ENCODE measurements around the gene SLC30A5. TPM values are rescaled to one million over a fixed set of nuclear protein-coding genes. Genes with fewer than 3 reads are reported as not detected.

SLC30A5 gene
- total RNA-seq, 1 donor from 2014 or later: 30.2 TPM

DNA sequence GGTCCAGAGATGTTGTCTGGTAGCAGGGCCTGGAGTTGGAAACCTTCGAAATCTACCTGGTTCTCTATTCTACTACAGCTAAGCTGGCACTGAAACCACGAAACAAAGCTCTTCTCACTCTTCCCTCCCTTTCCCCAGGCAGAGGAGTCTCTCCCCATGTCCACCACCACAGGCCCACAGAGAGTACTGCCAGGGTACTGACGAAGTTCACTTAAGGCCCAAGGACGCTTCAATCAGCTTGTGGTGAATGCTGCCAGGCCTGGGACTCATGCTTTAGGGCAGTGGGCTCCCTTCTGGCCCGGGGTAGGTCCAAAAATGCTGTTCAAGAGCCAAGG lies 55.8 kb downstream of the SLC30A5 start:
- ATAC-seq (no peak), DNase-seq (ENCODE audit: missing footprints) (no peak)
- intact Hi-C loops (cut with DNase I): no loop called here

DNA sequence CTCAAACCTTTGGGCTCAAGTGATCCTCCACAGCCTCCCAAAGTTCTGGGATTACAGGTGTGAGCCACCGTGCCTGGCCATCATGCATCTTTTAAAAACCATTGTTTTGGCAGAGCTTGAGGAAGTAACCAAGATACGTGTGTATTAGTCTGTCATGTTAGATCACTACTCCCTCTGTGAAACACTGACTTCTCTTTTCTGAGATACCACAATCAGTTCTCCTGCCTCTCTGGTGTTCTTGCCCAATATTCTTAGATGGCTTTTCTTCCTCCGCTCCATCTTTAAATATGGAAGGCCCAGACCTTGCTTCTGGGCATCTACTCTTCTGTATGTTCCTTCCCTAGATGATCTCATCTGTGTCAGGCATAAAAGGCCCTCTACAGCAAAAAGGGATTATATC lies 58.9 kb downstream of the SLC30A5 start:
- intact Hi-C loops (cut with DNase I): no loop called here
- DNase-seq (ENCODE audit: missing footprints) (no peak), ATAC-seq (no peak)

DNA sequence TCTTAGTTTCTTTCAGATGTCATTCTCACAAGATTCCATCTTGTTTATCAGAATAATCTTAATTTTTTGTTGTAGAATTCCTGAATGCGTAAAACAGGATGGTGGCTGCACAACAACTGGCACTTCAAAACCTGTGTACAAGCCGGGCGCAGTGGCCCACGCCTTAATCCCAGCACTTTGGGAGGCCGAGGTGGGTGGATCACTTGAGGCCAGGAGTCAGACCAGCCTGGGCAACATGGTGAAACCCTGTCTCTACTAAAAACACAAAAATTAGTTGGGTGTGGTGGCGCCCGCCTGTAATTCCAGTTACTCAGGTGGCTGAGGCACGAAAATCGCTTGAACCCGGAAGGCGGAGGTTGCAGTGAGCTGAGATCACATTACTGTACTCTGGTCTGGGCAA lies 62.6 kb downstream of the SLC30A5 start:
- no peak for DNase-seq (ENCODE audit: missing footprints)
- no peak for ATAC-seq
- intact Hi-C loops (cut with DNase I): no loop called here

DNA sequence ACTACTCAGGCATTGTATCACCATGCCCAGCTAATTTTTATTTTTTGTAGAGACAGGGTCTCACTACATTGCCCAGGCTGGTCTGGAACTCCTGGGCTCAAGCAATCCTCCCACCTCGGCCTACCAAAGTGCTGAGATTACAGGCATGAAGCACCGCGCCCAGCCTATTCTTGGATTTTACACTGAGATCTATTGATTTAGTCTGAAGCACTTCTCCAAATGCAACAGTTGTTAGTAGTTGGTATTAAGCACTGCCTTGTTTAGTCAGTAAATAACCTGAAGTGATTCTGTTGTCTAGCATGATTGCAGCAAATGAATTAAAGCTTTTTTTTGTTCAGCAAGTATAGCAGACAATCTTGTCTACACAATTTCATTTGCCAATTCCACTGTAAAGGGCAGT lies 64.2 kb downstream of the SLC30A5 start:
- DNase-seq (ENCODE audit: missing footprints): no peak
- intact Hi-C loops (cut with DNase I): no loop called here
- ATAC-seq: no peak

DNA sequence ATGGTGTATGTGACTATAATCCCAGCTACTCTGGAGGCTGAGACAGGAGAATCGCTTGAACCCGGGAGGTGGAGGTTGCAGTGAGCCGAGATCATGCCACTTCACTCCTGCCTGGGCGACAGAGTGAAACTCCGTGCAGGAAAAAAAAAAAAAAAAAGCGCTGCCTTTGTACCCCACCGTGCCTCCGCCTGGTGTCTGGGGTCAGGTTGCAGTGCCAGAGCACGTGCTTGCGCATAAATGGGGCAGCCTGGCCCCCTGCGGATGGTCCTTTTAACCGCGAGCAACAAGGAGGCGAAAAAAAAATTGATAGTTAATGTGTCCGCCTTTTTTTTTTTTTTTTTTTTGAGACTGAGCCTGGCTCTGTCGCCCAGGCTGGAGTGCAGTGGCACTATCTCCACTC lies 66.8 kb downstream of the SLC30A5 start:
- DNase-seq (ENCODE audit: missing footprints) (no peak), ATAC-seq (no peak)
- intact Hi-C loops (cut with DNase I): no loop called here

DNA sequence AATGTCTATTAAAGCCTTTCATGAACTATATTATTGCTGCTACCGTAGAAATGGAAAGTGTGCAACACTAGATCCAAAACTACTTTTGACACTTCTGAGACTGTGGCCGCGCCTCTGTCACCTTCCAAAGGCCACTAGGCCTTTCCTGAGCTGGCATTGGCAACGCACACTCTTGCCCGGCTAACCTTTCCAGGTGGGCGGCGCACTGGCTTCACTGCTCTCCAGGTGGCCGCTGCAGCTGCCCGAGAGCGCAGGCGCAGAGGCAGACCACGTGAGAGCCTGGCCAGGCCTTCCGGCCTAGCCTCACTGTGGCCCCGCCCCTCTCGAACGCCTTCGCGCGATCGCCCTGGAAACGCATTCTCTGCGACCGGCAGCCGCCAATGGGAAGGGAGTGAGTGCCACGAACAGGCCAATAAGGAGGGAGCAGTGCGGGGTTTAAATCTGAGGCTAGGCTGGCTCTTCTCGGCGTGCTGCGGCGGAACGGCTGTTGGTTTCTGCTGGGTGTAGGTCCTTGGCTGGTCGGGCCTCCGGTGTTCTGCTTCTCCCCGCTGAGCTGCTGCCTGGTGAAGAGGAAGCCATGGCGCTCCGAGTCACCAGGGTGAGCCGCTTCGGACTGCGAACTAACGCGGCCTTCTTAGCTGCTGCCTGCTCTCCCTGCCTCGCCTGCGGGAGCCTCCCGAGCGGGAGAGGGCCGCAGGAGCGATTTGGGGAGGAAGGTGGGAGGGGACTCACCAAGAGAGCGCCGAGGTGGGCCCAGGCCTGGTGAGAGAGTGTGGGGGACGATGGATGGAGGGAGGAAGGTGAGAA lies 73.1 kb downstream of the SLC30A5 start, which contains the start of gene CCNB1:
TSS of gene CCNB1 (plus strand) at position 465 of the 807 bp plus-strand sequence. CDS start at position 578, 113 bp downstream.
- DNase-seq (ENCODE audit: missing footprints) (peak; percentile 98), ATAC-seq (peak; percentile 100)
- intact Hi-C loops (cut with DNase I): loop anchor here (2.0 to 5.0 kb wide), 3 partner anchors 22 to 166 kb away; partner anchors contain the start of genes CCDC125, CDK7 and CENPH

DNA sequence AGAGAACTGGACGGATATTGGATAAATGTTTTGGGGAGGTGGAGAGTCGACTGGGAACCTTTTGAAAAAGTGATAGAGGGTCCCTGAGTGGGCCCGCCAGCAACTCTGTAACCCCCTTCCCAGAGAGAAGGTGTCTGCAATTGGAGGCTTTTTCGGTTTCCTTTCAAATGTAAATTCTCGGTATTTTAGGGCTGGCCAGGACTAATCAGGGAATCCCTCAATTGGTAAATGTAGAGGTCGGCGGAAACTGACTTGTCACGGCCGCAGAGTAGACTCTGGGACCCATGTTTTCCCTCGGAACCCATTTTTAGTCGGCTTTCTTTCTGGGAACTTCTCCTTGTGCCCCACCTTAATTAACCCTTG lies 73.7 kb downstream of the SLC30A5 start:
- intact Hi-C loops (cut with DNase I): loop anchor here (2.0 to 5.0 kb wide), 3 partner anchors 21 to 165 kb away; partner anchors contain the start of genes CCDC125, CDK7 and CENPH
- DNase-seq (ENCODE audit: missing footprints) (no peak), ATAC-seq (no peak)

DNA sequence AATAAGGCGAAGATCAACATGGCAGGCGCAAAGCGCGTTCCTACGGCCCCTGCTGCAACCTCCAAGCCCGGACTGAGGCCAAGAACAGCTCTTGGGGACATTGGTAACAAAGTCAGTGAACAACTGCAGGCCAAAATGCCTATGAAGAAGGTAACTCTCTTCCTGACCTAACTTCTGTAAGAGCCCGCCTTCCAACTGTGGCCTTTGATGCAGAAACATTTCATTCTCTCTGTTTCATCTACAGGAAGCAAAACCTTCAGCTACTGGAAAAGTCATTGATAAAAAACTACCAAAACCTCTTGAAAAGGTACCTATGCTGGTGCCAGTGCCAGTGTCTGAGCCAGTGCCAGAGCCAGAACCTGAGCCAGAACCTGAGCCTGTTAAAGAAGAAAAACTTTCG lies 74.1 kb downstream of the SLC30A5 start:
- DNase-seq (ENCODE audit: missing footprints): no peak
- intact Hi-C loops (cut with DNase I): loop anchor here (2.0 to 5.0 kb wide), 3 partner anchors 21 to 165 kb away; partner anchors contain the start of genes CCDC125, CDK7 and CENPH
- ATAC-seq: no peak

DNA sequence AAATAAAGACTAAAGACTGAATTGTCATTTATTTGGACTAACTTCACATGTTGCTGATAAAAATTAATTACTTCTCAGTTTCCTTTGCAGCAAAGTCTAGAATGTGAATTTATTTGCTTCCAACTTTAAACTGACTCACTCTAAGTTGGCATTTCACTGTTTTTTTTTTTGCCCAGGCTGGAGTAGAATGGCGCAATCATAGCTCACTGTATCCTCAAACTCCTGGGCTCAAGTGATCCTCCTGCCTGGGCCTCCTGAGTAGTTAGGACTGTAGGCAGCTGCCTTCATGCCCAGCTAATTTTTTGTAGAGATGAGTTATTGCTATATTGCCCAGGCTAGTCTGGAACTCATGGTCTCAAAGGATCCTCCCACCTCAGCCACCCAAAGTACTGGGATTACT lies 76.7 kb downstream of the SLC30A5 start:
- no peak for DNase-seq (ENCODE audit: missing footprints)
- intact Hi-C loops (cut with DNase I): no loop called here
- ATAC-seq: no peak

DNA sequence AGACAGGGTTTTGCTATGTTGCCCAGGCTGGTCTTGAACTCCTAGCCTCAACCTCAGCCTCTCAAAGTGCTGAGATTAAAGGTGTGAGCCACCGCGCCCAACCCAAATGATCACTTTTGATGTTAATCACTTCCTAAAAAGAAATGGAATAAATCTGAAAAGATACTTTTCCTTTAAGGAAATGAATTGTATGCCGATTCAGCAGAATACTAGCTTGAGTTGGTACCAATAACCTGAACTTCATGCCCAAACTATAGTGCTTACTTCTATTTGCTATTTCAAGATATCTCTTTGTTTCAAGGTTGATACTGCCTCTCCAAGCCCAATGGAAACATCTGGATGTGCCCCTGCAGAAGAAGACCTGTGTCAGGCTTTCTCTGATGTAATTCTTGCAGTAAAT lies 77.2 kb downstream of the SLC30A5 start:
- no peak for ATAC-seq
- intact Hi-C loops (cut with DNase I): no loop called here

More for the DNA sequence above, 77.2 kb downstream of the SLC30A5 start:
- DNase-seq (ENCODE audit: missing footprints): no peak

Other genes with a start within 250 kb of the SLC30A5 start
- gene CCNB1, start 73.1 kb downstream of the SLC30A5 start, total RNA-seq: 3.5 TPM
- gene CENPH, start 95.6 kb downstream of the SLC30A5 start, total RNA-seq: 3.6 TPM
- 10.5 TPM for gene CDK7, start 140.9 kb downstream of the SLC30A5 start, total RNA-seq
- gene CCDC125, start 238.8 kb downstream of the SLC30A5 start, total RNA-seq: 3.7 TPM